Smooth muscle cell (in vitro differentiated cells): Measurements from ENCODE around the gene EPHX1. TPM values are rescaled to one million over a fixed set of nuclear protein-coding genes. Genes with fewer than 3 reads are reported as not detected.
"Not testable (repeated sequence)": the region's sequence is repeated elsewhere in the genome, so short reads cannot be mapped to it uniquely, and the experiment has no call there.

Source experiments
- DNase-seq: peaks from one replicate; lab custom pipeline; 2025; ENCODE audit not compliant: unreplicated experiment; lab: John Stamatoyannopoulos, UW
- H2AFZ ChIP-seq: fragments of 200-600 bp; sonication (generic); 2 replicates; pipeline ENCODE4 v1.6.0; 2016; ENCODE audit warnings: antibody characterized with exemption, low read depth, mild to moderate bottlenecking
- H3F3A ChIP-seq: fragments of 200-600 bp; sonication (generic); 2 replicates; pipeline ENCODE4 v1.6.0; 2017; ENCODE audit warnings: antibody characterized with exemption, low read depth
- H3K27ac ChIP-seq: fragments of 200-600 bp; sonication (generic); 2 replicates; pipeline ENCODE4 v1.5.1; 2016; ENCODE audit warnings: low read depth, mild to moderate bottlenecking
- H3K27me3 ChIP-seq: fragments of 200-600 bp; sonication (generic); 2 replicates; pipeline ENCODE4 v1.6.1; 2016; ENCODE audit warnings: low read depth, mild to moderate bottlenecking
- H3K36me3 ChIP-seq: fragments of 200-600 bp; sonication (generic); 2 replicates; pipeline ENCODE4 v1.5.1; 2016; ENCODE audit warnings: low read depth
- H3K4me1 ChIP-seq: fragments of 200-600 bp; sonication (generic); 2 replicates; pipeline ENCODE4 v1.5.1; 2016; ENCODE audit warnings: low read depth
- H3K4me2 ChIP-seq: fragments of 200-600 bp; sonication (generic); 2 replicates; pipeline ENCODE4 v1.6.0; 2016; ENCODE audit warnings: mild to moderate bottlenecking
- H3K4me3 ChIP-seq: fragments of 200-600 bp; sonication (generic); 2 replicates; pipeline ENCODE4 v1.5.1; 2016; ENCODE audit warnings: mild to moderate bottlenecking
- H3K79me2 ChIP-seq: fragments of 200-600 bp; sonication (generic); 2 replicates; pipeline ENCODE4 v1.6.0; 2016; ENCODE audit warnings: low read depth, mild to moderate bottlenecking
- H3K9ac ChIP-seq: fragments of 200-600 bp; sonication (generic); 2 replicates; pipeline ENCODE4 v1.6.0; 2016; ENCODE audit warnings: low read depth
- H3K9me3 ChIP-seq: fragments of 200-600 bp; sonication (generic); replicated peaks from 2 replicates; pipeline ENCODE4 v1.5.1; 2016; ENCODE audit warnings: low read depth
- H4K20me1 ChIP-seq: fragments of 200-600 bp; sonication (generic); 2 replicates; pipeline ENCODE4 v1.6.0; 2016; ENCODE audit warnings: low read depth
- CTCF ChIP-seq: fragments of 200-600 bp; sonication (generic); IDR thresholded peaks from 2 replicates; pipeline ENCODE4 v1.5.1; 2017; ENCODE audit warnings: borderline replicate concordance, mild to moderate bottlenecking, antibody characterized with exemption; ENCODE audit not compliant: insufficient read depth, poor library complexity, severe bottlenecking
- WGBS: methylation state at CpG from one replicate; pipeline ENCODE4 v1.1.7; 2016; ENCODE audit warnings: low lambda C conversion rate; 5-methylcytosine and 5-hydroxymethylcytosine counted together
- polyA plus RNA-seq: library from polyadenylated mRNA; unstranded; fragments of >200 nt; fragmentation: Nextera tagmentation; extraction: Ambion mirVana; gene quantifications from 2 replicates; pipeline ENCODE4 v1.2.1, GENCODE V29; 2016
- total RNA-seq: library from RNA; depleted of rRNA; stranded (reverse); fragments of >200 nt; gene quantifications from 2 replicates; pipeline ENCODE4 v1.2.3, GENCODE V29; 2014

The EPHX1 gene
- 9.8 and 16.1 TPM in 2 replicates for total RNA-seq
- 22.2 and 29.2 TPM in 2 replicates for polyA plus RNA-seq

- peak; percentile 78 for DNase-seq
Measured at GRCh38 chr1:225809842-225810578, at the start of gene EPHX1. Gene EPHX1, plus strand, starts transcription at chr1:225810124. Its CDS starts 18,606 bp downstream, at chr1:225828730.

GRCh38 chr1:225760531-225760930 lies 49.4 kb upstream of the EPHX1 start:
- Histone ChIP-seq H3F3A (peaks cover 13% of the 10 kb centered on the region), H3K9ac (no peak overlapping the region), H4K20me1 (no peaks in the 10 kb centered on the region), H3K4me3 (no peak overlapping the region), H3K27me3 (no peaks in the 10 kb centered on the region), H3K9me3 (no peaks in the 10 kb centered on the region), H2AFZ (no peak overlapping the region), H3K27ac (peak overlapping the region; percentile 99), H3K4me1 (peaks cover 26% of the 10 kb centered on the region), H3K36me3 (no peaks in the 10 kb centered on the region), H3K79me2 (no peaks in the 10 kb centered on the region), H3K4me2 (no peak overlapping the region)
- 93% methylated on average over 6 of the region's 6 CpGs for WGBS
- no peak for TF ChIP-seq CTCF
- DNase-seq, result no peak

More at GRCh38 chr1:225809842-225810578, at the start of gene EPHX1:
- H3K27me3 ChIP-seq, result no peaks in the 10 kb centered on the region
- H3K9ac ChIP-seq, result peak within 1 kb of the TSS; percentile 75
- peak within 1 kb of the TSS; percentile 77 for H3K27ac ChIP-seq
- no peaks in the 10 kb centered on the region for H3K36me3 ChIP-seq
- H3F3A ChIP-seq, result peaks cover 19% of the 10 kb centered on the region
- peak within 1 kb of the TSS; percentile 87 for H3K4me3 ChIP-seq
- TF ChIP-seq CTCF, result peak; percentile 16
- peaks cover 5% of the 10 kb centered on the region for H3K79me2 ChIP-seq
- H3K4me2 ChIP-seq, result peak within 1 kb of the TSS; percentile 98
- under 1% methylated on average over 57 of the region's 80 CpGs for WGBS
- H3K4me1 ChIP-seq, result peaks cover 16% of the 10 kb centered on the region
- H4K20me1 ChIP-seq, result peaks cover 21% of the 10 kb centered on the region
- H2AFZ ChIP-seq, result peak within 1 kb of the TSS; percentile 71
- no peaks in the 10 kb centered on the region for H3K9me3 ChIP-seq

GRCh38 chr1:225761395-225761794 lies 48.5 kb upstream of the EPHX1 start:
- WGBS, result 78% methylated on average over 6 of the region's 6 CpGs
- H3K27ac ChIP-seq, result peak overlapping the region; percentile 99
- peaks cover 21% of the 10 kb centered on the region for H3F3A ChIP-seq
- H3K79me2 ChIP-seq, H3K27me3 ChIP-seq, H3K36me3 ChIP-seq, H2AFZ ChIP-seq, H3K9me3 ChIP-seq, H4K20me1 ChIP-seq, DNase-seq, H3K4me3 ChIP-seq: not testable (repeated sequence)
- peaks cover 26% of the 10 kb centered on the region for H3K4me1 ChIP-seq
- H3K4me2 ChIP-seq, result peak overlapping the region; percentile 62
- peak overlapping the region; percentile 93 for H3K9ac ChIP-seq

- H3K36me3 ChIP-seq, result no peaks in the 10 kb centered on the region
- H2AFZ ChIP-seq, result peak overlapping the region; percentile 0
- WGBS, result 6% methylated on average over 5 of the region's 5 CpGs
- no peak for TF ChIP-seq CTCF
- no peaks in the 10 kb centered on the region for H3K27me3 ChIP-seq
- peaks cover 26% of the 10 kb centered on the region for H3K4me1 ChIP-seq
- DNase-seq, result no peak
- no peaks in the 10 kb centered on the region for H3K79me2 ChIP-seq
- H3K27ac ChIP-seq, result peak overlapping the region; percentile 99
- no peaks in the 10 kb centered on the region for H3K9me3 ChIP-seq
- H3K9ac ChIP-seq, result peak overlapping the region; percentile 93
- H3F3A ChIP-seq, result peaks cover 25% of the 10 kb centered on the region
- H3K4me3 ChIP-seq, result no peak overlapping the region
- no peaks in the 10 kb centered on the region for H4K20me1 ChIP-seq
- peak overlapping the region; percentile 62 for H3K4me2 ChIP-seq
Measured at GRCh38 chr1:225762002-225762441, 47.9 kb upstream of the EPHX1 start.
